ENCODE data around the gene EDDM3A.

Gene EDDM3A

GRCh38 chr14:20711261-20711660 lies 34.4 kb upstream of the EDDM3A start:
- TF ChIP-seq POLR2AphosphoS5 (IDR thresholded peaks at IDR 0.05; ENCODE audit: low read depth, low read length) = no peak
- TF ChIP-seq FOXP2 (optimal IDR thresholded peaks at IDR 0.05; ENCODE audit: borderline replicate concordance, extremely low read depth, extremely low read length, insufficient read depth) = no peak

- TF ChIP-seq REST (IDR thresholded peaks at IDR 0.05; ENCODE audit: insufficient read depth in 1 of 2, low read depth in 2 of 2, low read length in 2 of 2) = no peak
- no peak for TF ChIP-seq FOXP2 (optimal IDR thresholded peaks at IDR 0.05; ENCODE audit: borderline replicate concordance, extremely low read depth, extremely low read length, insufficient read depth)
- TF ChIP-seq TAF1 (IDR thresholded peaks at IDR 0.05; ENCODE audit: borderline replicate concordance, insufficient read depth, low read length) = no peak
- TF ChIP-seq POLR2AphosphoS5 (IDR thresholded peaks at IDR 0.05; ENCODE audit: low read depth, low read length) = no peak
- TF ChIP-seq SIN3A (IDR thresholded peaks at IDR 0.05; ENCODE audit: borderline replicate concordance, insufficient read depth, low read length) = no peak
Measured at GRCh38 chr14:20711685-20712084, 34.0 kb upstream of the EDDM3A start.

GRCh38 chr14:20712904-20713303 lies 32.8 kb upstream of the EDDM3A start:
- TF ChIP-seq SIN3A (IDR thresholded peaks at IDR 0.05; ENCODE audit: borderline replicate concordance, insufficient read depth, low read length) = no peak
- TF ChIP-seq POLR2AphosphoS5 (IDR thresholded peaks at IDR 0.05; ENCODE audit: low read depth, low read length) = no peak
- no peak for TF ChIP-seq FOXP2 (optimal IDR thresholded peaks at IDR 0.05; ENCODE audit: borderline replicate concordance, extremely low read depth, extremely low read length, insufficient read depth)
- no peak for TF ChIP-seq REST (IDR thresholded peaks at IDR 0.05; ENCODE audit: insufficient read depth in 1 of 2, low read depth in 2 of 2, low read length in 2 of 2)
- no peak for TF ChIP-seq TAF1 (IDR thresholded peaks at IDR 0.05; ENCODE audit: borderline replicate concordance, insufficient read depth, low read length)

- TF ChIP-seq POLR2AphosphoS5 (IDR thresholded peaks at IDR 0.05; ENCODE audit: low read depth, low read length) = no peak
- TF ChIP-seq FOXP2 (optimal IDR thresholded peaks at IDR 0.05; ENCODE audit: borderline replicate concordance, extremely low read depth, extremely low read length, insufficient read depth) = no peak
- no peak for TF ChIP-seq SIN3A (IDR thresholded peaks at IDR 0.05; ENCODE audit: borderline replicate concordance, insufficient read depth, low read length)
- no peak for TF ChIP-seq REST (IDR thresholded peaks at IDR 0.05; ENCODE audit: insufficient read depth in 1 of 2, low read depth in 2 of 2, low read length in 2 of 2)
- TF ChIP-seq TAF1 (IDR thresholded peaks at IDR 0.05; ENCODE audit: borderline replicate concordance, insufficient read depth, low read length) = no peak
Measured at GRCh38 chr14:20714593-20715250, 31.0 kb upstream of the EDDM3A start.

- TF ChIP-seq FOXP2 (optimal IDR thresholded peaks at IDR 0.05; ENCODE audit: borderline replicate concordance, extremely low read depth, extremely low read length, insufficient read depth) = no peak
- TF ChIP-seq TAF1 (IDR thresholded peaks at IDR 0.05; ENCODE audit: borderline replicate concordance, insufficient read depth, low read length) = no peak
- no peak for TF ChIP-seq SIN3A (IDR thresholded peaks at IDR 0.05; ENCODE audit: borderline replicate concordance, insufficient read depth, low read length)
- no peak for TF ChIP-seq POLR2AphosphoS5 (IDR thresholded peaks at IDR 0.05; ENCODE audit: low read depth, low read length)
- TF ChIP-seq REST (IDR thresholded peaks at IDR 0.05; ENCODE audit: insufficient read depth in 1 of 2, low read depth in 2 of 2, low read length in 2 of 2) = no peak
Measured at GRCh38 chr14:20719777-20720176, 25.9 kb upstream of the EDDM3A start.
